HCT116 (cell line): ENCODE results near the gene ZNF593. TPM values are rescaled to one million over a fixed set of nuclear protein-coding genes. Genes with fewer than 3 reads are reported as not detected.

ENCODE experiments used
- ATAC-seq: fragments of 200-7000 bp; cut with Tn5 transposase; 2 replicates; pipeline ENCODE4 v1.9.1; 2020; ENCODE audit warnings: mild to moderate bottlenecking, moderate library complexity
- BruUV-seq: library from RNA; stranded (reverse); fragments of 400-500 nt; replicated peaks from 2 replicates; lab custom pipeline; 2021; lab: Mats Ljungman, UMichigan
- CTCF ChIA-PET: fragments of 300-600 bp; sonication (Branson Sonifier 250); formaldehyde crosslinking; loops from one replicate; lab custom pipeline; 2021; ENCODE audit warnings: antibody characterized with exemption; lab: Charles Lee
- POLR2A ChIA-PET: fragments of 300-600, 350-600 bp; sonication (Branson Sonifier 250); formaldehyde crosslinking; loops from one replicate; lab custom pipeline; 2021; ENCODE audit warnings: antibody characterized with exemption; lab: Charles Lee
- RAD21 ChIA-PET, 2 experiments: fragments of 300-600 bp; sonication (Branson Sonifier 250); formaldehyde crosslinking; loops; one replicate each; lab custom pipeline; 2023; ENCODE audit warnings: low total read pairs in 2 of 2; ENCODE audit not compliant: uncharacterized antibody in 2 of 2, unreplicated experiment in 2 of 2, low non-redundant PET in 1 of 2; lab: Charles Lee
- DNase-seq: peaks from one replicate; pipeline ENCODE4 v3.0.0-alpha.2; 2010; ENCODE audit warnings: low read depth, low spot score
- H2AFZ ChIP-seq: fragments of 200-600 bp; shearing (Covaris generic), sonication (generic); 2 replicates; pipeline ENCODE4 v1.6.1; 2017; ENCODE audit warnings: low read depth, mixed run types, mixed read lengths, antibody characterized with exemption, low read length; ENCODE audit not compliant: poor library complexity, severe bottlenecking
- H3K27ac ChIP-seq: 2 replicates; pipeline ENCODE4 v1.5.1; 2012; ENCODE audit warnings: low read depth, low read length
- H3K27me3 ChIP-seq: fragments of 200-600 bp; sonication (generic); 2 replicates; pipeline ENCODE4 v1.6.1; 2016; ENCODE audit warnings: mixed run types, low read length, mixed read lengths; ENCODE audit not compliant: insufficient read depth
- H3K36me3 ChIP-seq, 2 experiments: fragments of 200-500 bp in 1 of 2; fragments of 200-600 bp in 1 of 2; sonication (Bioruptor generic) in 1 of 2; sonication (generic) in 1 of 2; 2 replicates each; pipeline versions ENCODE4 v1.5.1 to v1.6.1; 2014 to 2016; ENCODE audit warnings: low read length in 2 of 2, inconsistent platforms in 1 of 2, mixed read lengths in 1 of 2, mixed run types in 1 of 2; ENCODE audit not compliant: insufficient read depth in 2 of 2, control insufficient read depth in 1 of 2
- H3K4me1 ChIP-seq, 2 experiments: fragments of 200-600 bp in 1 of 2; sonication (generic) in 1 of 2; 2 replicates each; pipeline versions ENCODE4 v1.5.1 to v1.6.1; 2012 to 2017; ENCODE audit warnings: low read length in 2 of 2, inconsistent platforms in 1 of 2, mild to moderate bottlenecking in 1 of 2, mixed read lengths in 1 of 2, mixed run types in 1 of 2, moderate library complexity in 1 of 2; ENCODE audit not compliant: insufficient read depth in 2 of 2, control insufficient read depth in 1 of 2
- H3K4me2 ChIP-seq: fragments of 200-600 bp; sonication (generic); 2 replicates; pipeline ENCODE4 v1.6.1; 2017; ENCODE audit warnings: mixed run types, low read length, mixed read lengths
- H3K4me3 ChIP-seq, 2 experiments: fragments of 200-600 bp in 1 of 2; sonication (generic) in 1 of 2; replicated peaks in 1 of 2; 2 replicates each; pipeline ENCODE4 v1.5.1; 2011 to 2016; ENCODE audit warnings: low read length in 2 of 2, control low read depth in 1 of 2, low read depth in 1 of 2, mild to moderate bottlenecking in 1 of 2, mixed read lengths in 1 of 2, mixed run types in 1 of 2
- H3K79me2 ChIP-seq: fragments of 200-600 bp; sonication (generic); 2 replicates; pipeline ENCODE4 v1.6.1; 2017; ENCODE audit warnings: mild to moderate bottlenecking, mixed run types, low read length, moderate library complexity, mixed read lengths; ENCODE audit not compliant: insufficient read depth
- H3K9ac ChIP-seq: fragments of 200-600 bp; sonication (generic); 2 replicates; pipeline ENCODE4 v1.6.1; 2016; ENCODE audit warnings: low read length, mixed read lengths
- H3K9me2 ChIP-seq: fragments of 200-600 bp; sonication (generic), shearing (Covaris generic); 2 replicates; pipeline ENCODE4 v1.6.1; 2017; ENCODE audit warnings: mixed run types, mild to moderate bottlenecking, moderate library complexity; ENCODE audit not compliant: insufficient read depth
- H3K9me3 ChIP-seq, 2 experiments: fragments of 200-500 bp in 1 of 2; fragments of 200-600 bp in 1 of 2; sonication (Bioruptor generic) in 1 of 2; sonication (generic) in 1 of 2; 2 replicates each; pipeline ENCODE4 v1.6.1; 2014 to 2017; ENCODE audit warnings: low read length in 2 of 2, mixed read lengths in 2 of 2, inconsistent platforms in 1 of 2, low read depth in 1 of 2, mild to moderate bottlenecking in 1 of 2, mixed run types in 1 of 2, moderate library complexity in 1 of 2; ENCODE audit not compliant: control insufficient read depth in 1 of 2, insufficient read depth in 1 of 2
- H4K20me1 ChIP-seq: fragments of 200-600 bp; sonication (generic), shearing (Covaris generic); 2 replicates; pipeline ENCODE4 v1.6.1; 2017; ENCODE audit warnings: mixed run types, mild to moderate bottlenecking, moderate library complexity; ENCODE audit not compliant: insufficient read depth
- CBX3 ChIP-seq: IDR thresholded peaks from 2 replicates; pipeline ENCODE4 v1.6.1; 2012; ENCODE audit warnings: low read depth
- CEBPB ChIP-seq: IDR thresholded peaks from 2 replicates; pipeline ENCODE4 v1.6.1; 2012; ENCODE audit warnings: low read depth
- EGR1 ChIP-seq: IDR thresholded peaks from 2 replicates; pipeline ENCODE4 v1.6.1; 2012; ENCODE audit warnings: low read depth
- ELF1 ChIP-seq: IDR thresholded peaks from 2 replicates; pipeline ENCODE4 v1.6.1; 2012; ENCODE audit warnings: low read depth, borderline replicate concordance
- FOSL1 ChIP-seq: IDR thresholded peaks from 2 replicates; pipeline ENCODE4 v1.6.1; 2012; ENCODE audit warnings: low read depth
- POLR2AphosphoS5 ChIP-seq: IDR thresholded peaks from 2 replicates; pipeline ENCODE4 v1.6.1; 2011; ENCODE audit warnings: mild to moderate bottlenecking, low read depth, low read length, moderate library complexity
- RAD21 ChIP-seq: IDR thresholded peaks from 2 replicates; pipeline ENCODE4 v1.6.1; 2012; ENCODE audit warnings: low read depth, mild to moderate bottlenecking
- SIN3A ChIP-seq: IDR thresholded peaks from 2 replicates; pipeline ENCODE4 v1.6.1; 2012; ENCODE audit warnings: low read depth
- SP1 ChIP-seq: IDR thresholded peaks from 2 replicates; pipeline ENCODE4 v1.6.1; 2012; ENCODE audit warnings: low read depth
- SRF ChIP-seq: IDR thresholded peaks from 2 replicates; pipeline ENCODE4 v1.6.1; 2012; ENCODE audit warnings: low read depth
- TCF7L2 ChIP-seq: IDR thresholded peaks from 2 replicates; pipeline ENCODE4 v1.7.0; 2011; ENCODE audit warnings: borderline replicate concordance, inconsistent platforms; ENCODE audit not compliant: insufficient read depth, insufficient read length; ENCODE audit errors: extremely low read depth
- YY1 ChIP-seq: IDR thresholded peaks from 2 replicates; pipeline ENCODE4 v1.6.1; 2011; ENCODE audit warnings: low read length, low read depth, moderate library complexity, mild to moderate bottlenecking; ENCODE audit not compliant: insufficient replicate concordance; ENCODE audit errors: extremely low read depth
- ZFX ChIP-seq: fragments of 450-650 bp; IDR thresholded peaks from 2 replicates; pipeline ENCODE4 v1.6.1; 2017
- ZNF274 ChIP-seq: fragments of 200-500 bp; sonication (Bioruptor generic); IDR thresholded peaks from 2 replicates; pipeline ENCODE4 v1.6.1; 2014; ENCODE audit warnings: mild to moderate bottlenecking, low read depth, low read length, inconsistent platforms
- intact Hi-C: fragments of 100-400 bp; cut with micrococcal nuclease; formaldehyde crosslinking; loops from 2 replicates; pipeline ENCODE4 v1.10.0; 2022
- total RNA-seq: library from RNA; stranded (reverse); gene quantifications from one replicate; pipeline ENCODE4 v1.2.1, GENCODE V29; 2021; ENCODE audit not compliant: unreplicated experiment
- TF ChIP-seq, protein P1 (sequence below): IDR thresholded peaks from 2 replicates; pipeline ENCODE4 v1.6.1; 2012
- TF ChIP-seq, protein P2 (sequence below): IDR thresholded peaks from 2 replicates; pipeline ENCODE4 v1.6.1; 2012; ENCODE audit warnings: low read depth
- TF ChIP-seq, protein P3 (sequence below): IDR thresholded peaks from 2 replicates; pipeline ENCODE4 v1.6.1; 2011; ENCODE audit warnings: mild to moderate bottlenecking, low read length, moderate library complexity; ENCODE audit not compliant: insufficient replicate concordance; ENCODE audit errors: extremely low read depth

ZNF593 gene
- total RNA-seq, 1 experiment from 2014 or later = 62.4 TPM

DNA sequence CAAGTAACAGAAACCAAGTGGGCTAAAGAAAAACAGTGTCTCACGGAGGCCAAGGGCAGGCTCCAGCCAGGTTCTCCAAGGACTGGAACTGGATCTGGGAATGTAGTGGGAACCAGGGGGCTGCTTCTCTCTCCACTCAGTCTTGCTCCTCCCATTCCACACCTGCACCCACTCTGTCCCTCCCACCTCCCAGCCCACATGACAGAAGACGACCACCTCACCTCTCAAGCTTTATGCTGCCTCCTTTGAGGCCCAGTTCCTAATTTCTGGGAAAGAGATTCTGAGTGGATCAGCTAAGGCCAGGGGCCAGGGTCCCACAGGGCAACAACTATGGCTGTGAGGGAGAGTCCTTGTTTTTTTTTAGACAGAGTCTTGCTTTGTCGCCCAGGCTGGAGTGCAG, 45.5 kb downstream of the ZNF593 start:
- RAD21 ChIA-PET = no interaction called here
- POLR2A ChIA-PET = no interaction called here
- intact Hi-C loops = no loop called here

More for the DNA sequence above, 45.5 kb downstream of the ZNF593 start:
- BruUV-seq = no TSS peak
- Histone ChIP-seq H3K4me2 (no peak overlapping the region), H3K27me3 (no peaks in the 10 kb centered on the region), H3K4me3 (no peak overlapping the region), H3K36me3 (no peaks in the 10 kb centered on the region), H3K9me2 (no peaks in the 10 kb centered on the region), H3K9ac (no peak overlapping the region), H2AFZ (no peak overlapping the region), H4K20me1 (no peaks in the 10 kb centered on the region), H3K27ac (no peak overlapping the region), H3K79me2 (no peaks in the 10 kb centered on the region), H3K4me1 (peaks cover under 1 to 3% of the 10 kb centered on the region in 2 experiments; a peak in 2 of 4 replicates), H3K9me3 (no peaks in the 10 kb centered on the region)
- CTCF ChIA-PET = interaction anchor here (1.1 kb wide), 1 partner anchor 19 kb away, joined by 3 read pairs; the partner anchor contains the start of gene CEP85
- TF ChIP-seq TCF7L2 = no peak
- no peak for TF ChIP-seq EGR1
- no peak for TF ChIP-seq POLR2AphosphoS5
- TF ChIP-seq CEBPB = no peak
- no peak for TF ChIP-seq SRF
- TF ChIP-seq, protein P1, sequence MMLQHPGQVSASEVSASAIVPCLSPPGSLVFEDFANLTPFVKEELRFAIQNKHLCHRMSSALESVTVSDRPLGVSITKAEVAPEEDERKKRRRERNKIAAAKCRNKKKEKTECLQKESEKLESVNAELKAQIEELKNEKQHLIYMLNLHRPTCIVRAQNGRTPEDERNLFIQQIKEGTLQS = no peak
- no peak for TF ChIP-seq RAD21
- TF ChIP-seq FOSL1 = no peak
- no peak for TF ChIP-seq ZNF274
- TF ChIP-seq, protein P2, sequence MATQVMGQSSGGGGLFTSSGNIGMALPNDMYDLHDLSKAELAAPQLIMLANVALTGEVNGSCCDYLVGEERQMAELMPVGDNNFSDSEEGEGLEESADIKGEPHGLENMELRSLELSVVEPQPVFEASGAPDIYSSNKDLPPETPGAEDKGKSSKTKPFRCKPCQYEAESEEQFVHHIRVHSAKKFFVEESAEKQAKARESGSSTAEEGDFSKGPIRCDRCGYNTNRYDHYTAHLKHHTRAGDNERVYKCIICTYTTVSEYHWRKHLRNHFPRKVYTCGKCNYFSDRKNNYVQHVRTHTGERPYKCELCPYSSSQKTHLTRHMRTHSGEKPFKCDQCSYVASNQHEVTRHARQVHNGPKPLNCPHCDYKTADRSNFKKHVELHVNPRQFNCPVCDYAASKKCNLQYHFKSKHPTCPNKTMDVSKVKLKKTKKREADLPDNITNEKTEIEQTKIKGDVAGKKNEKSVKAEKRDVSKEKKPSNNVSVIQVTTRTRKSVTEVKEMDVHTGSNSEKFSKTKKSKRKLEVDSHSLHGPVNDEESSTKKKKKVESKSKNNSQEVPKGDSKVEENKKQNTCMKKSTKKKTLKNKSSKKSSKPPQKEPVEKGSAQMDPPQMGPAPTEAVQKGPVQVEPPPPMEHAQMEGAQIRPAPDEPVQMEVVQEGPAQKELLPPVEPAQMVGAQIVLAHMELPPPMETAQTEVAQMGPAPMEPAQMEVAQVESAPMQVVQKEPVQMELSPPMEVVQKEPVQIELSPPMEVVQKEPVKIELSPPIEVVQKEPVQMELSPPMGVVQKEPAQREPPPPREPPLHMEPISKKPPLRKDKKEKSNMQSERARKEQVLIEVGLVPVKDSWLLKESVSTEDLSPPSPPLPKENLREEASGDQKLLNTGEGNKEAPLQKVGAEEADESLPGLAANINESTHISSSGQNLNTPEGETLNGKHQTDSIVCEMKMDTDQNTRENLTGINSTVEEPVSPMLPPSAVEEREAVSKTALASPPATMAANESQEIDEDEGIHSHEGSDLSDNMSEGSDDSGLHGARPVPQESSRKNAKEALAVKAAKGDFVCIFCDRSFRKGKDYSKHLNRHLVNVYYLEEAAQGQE = no peak
- TF ChIP-seq SIN3A = no peak
- no peak for TF ChIP-seq CBX3
- TF ChIP-seq, protein P3, sequence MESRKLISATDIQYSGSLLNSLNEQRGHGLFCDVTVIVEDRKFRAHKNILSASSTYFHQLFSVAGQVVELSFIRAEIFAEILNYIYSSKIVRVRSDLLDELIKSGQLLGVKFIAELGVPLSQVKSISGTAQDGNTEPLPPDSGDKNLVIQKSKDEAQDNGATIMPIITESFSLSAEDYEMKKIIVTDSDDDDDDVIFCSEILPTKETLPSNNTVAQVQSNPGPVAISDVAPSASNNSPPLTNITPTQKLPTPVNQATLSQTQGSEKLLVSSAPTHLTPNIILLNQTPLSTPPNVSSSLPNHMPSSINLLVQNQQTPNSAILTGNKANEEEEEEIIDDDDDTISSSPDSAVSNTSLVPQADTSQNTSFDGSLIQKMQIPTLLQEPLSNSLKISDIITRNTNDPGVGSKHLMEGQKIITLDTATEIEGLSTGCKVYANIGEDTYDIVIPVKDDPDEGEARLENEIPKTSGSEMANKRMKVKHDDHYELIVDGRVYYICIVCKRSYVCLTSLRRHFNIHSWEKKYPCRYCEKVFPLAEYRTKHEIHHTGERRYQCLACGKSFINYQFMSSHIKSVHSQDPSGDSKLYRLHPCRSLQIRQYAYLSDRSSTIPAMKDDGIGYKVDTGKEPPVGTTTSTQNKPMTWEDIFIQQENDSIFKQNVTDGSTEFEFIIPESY = no peak
- no peak for TF ChIP-seq SP1
- no peak for TF ChIP-seq YY1
- no peak for TF ChIP-seq ZFX
- no peak for TF ChIP-seq ELF1
- ATAC-seq (no peak), DNase-seq (no peak)
